HG02840 (cell line): ENCODE measurements around the gene ABI3.

Experiments
- ATAC-seq: cut with Tn5 transposase; IDR thresholded peaks from one replicate; pipeline ENCODE4 v1.9.1; 2021; ENCODE audit warnings: mild to moderate bottlenecking, moderate library complexity, moderate number of reproducible peaks; ENCODE audit not compliant: unreplicated experiment, low FRiP score

The ABI3 gene

DNA sequence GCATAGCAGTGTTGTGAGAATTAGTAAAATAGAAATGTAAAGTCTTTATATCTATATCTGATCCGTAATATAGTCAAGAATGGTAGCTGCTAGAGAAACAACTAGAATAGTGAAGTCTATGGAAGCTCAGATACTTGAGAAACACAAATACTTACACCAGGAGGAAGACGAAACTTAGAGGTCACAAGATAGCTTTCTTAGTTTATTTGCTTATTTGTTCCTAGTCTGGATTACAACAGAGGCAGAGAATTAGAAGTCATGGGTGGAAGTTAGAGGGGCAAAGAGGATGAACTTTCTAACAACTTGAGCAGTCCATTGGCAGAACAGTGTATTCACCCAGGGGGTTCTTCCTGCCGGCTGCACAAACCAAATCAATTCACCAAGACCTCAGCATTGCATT, 14.0 kb upstream of the ABI3 start:
- ATAC-seq: no peak

DNA sequence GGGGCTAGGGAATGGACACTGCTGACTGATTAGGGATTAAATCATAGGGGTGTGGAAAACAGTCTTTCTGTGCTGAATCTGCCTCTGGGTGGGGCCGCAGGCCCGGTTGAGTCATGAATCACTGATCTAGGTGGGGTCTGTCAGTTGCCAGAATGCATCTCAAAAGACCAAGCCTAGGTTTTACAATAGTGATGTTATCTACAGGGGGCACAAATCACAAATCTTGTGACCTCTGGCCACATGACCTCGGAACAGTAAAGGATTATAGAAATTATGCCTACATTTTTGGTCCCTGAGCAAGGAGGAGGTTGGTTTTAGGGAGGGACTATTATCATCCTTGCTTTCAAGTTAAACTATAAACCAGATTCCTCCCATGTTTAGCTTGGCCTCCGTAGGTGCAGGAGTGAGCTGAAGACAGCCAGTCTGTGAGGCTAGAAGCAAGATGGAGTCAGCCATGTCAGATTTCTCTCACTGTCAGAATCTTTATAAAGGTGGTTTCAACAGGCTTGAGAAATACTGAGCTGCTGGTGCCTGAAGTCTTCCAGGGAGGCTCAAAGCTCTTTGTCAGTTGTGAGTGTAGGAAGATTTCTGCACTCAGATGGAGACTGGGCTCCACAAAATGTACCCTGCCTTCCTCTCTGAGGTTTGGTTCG, 13.0 kb upstream of the ABI3 start:
- no peak for ATAC-seq

DNA sequence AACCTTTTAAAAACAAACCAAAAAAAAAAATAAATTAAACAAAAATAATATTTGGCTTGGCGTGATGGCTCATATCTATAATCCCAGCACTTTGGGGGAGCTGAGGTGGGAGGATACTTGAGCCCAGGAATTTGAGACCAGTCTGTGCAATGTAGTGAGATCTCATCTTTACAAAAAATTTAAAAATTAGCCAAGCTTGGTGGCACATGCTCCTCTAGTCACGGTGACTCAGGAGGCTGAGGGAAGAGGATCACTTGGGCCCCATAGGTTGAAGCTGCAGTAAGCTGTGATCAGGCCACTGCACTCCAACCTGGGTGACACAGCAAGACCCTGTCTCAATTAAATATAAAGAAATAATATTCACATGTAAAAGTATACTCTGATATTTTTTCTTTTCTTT, 12.3 kb upstream of the ABI3 start:
- no peak for ATAC-seq

DNA sequence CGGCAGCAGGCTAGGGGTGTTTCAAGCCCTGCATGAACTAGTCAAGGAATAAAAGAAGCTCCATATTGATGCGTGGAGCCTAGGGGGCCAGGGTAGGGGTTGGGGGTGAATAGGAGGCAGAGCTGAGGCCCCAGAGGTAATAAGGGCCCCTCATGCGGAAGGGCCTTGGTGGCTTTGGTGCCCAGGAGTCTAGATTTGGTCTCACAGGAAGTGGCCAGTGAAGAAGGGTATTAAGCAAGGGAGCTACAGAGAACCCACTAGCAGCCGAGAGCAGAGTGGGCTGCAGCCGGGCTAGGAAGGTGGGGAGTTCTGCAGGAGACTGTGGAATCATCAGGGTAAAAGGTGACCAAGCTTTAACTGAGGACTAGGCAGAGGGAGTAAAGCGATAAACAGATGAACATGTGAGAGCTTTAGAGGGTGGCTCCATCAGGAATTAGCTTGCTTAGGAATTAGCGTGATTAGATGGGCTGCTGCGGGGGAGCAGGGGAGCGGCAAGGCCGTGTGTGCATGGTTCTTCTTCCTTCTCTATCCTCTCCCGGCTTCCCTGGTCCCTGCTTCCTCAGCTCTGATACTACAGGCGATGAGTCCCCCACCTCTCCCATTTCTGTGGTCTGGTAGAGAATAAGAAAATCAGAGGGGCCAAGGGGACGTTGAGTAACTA, 10.0 kb upstream of the ABI3 start:
- ATAC-seq: no peak

DNA sequence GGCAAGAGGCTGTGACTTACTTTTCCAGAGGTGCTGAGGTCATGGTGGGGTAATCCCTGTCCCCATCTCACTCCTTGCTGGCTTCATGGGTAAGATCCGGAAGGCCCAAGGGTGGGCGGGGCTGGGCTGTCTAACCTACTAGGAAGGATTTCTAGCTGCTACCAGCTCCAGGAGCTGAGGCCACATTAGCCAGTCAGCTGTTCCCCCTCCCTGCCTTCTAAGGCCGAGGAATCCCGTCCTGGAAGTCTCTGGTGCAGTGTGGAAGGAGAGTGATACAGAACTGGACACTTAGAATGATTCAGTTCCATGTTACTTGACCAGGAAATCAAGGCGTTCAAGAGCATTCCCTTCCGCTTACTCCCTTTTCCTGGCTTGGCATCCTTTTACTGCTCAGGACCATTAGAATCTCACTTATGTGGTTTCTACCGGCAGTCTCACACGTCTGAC, 9.0 kb upstream of the ABI3 start:
- ATAC-seq: no peak

DNA sequence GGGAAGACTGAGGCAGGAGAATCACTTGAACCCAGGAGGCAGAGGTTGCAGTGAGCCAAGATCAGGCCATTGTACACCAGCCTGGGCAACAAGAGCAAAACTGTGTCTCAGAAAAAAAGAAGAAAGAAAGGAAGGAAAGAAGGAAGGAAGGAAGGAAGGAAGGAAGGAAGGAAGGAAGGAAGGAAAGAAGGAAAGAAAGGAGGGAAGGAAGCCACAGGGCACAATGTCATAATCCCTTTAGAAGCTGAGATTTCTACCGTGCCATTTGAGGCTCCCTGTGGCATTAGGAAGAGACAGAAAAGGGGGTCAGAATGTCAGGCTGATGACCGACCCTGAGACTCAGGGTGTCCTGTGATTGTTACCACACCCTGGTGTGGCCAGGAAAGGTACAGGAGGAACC, 6.7 kb upstream of the ABI3 start:
- ATAC-seq: no peak

DNA sequence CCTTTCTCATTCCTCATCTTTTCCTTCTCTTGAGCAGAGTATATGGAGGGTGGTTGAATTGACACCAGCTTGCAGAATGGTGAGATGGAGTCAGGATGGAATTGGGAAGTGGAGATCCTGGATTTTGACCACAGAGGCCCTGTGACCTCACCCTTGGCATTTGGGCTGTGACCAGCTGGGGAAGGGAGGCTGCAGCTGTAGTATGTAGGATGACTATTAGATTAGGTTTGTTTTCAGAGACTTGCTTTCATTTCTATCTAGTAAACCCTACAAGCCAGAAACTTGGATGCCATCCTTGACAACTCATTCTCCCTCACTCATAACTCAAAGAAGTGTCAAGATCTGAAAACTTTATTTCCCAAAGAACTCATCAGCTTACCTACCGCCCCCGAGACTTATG, 6.0 kb upstream of the ABI3 start:
- ATAC-seq: no peak

DNA sequence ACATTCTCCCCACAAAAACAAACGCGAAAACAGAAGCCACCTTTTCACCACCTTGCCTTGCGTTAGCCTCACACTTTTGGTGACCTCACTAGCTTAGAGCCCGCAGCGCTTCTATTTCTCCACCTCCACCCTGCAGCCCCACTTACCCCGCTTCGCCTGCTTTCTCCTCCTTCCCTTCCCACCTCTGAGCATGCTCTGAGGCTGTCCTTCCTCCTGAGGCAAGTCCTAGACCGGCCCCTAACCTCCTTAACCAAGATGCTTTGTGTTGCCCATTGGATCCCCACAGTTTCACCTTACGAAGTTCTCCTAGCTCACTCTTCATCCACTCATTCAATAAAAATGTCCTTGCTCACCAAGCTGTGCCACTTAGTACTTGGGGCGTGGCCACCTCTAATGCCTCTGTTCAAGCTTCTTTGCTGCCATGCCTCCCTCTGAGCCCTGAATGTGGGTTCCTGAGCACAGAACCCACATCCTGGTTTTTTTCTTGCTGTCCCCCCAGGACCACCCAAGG, 1.4 kb upstream of the ABI3 start:
- no peak for ATAC-seq

DNA sequence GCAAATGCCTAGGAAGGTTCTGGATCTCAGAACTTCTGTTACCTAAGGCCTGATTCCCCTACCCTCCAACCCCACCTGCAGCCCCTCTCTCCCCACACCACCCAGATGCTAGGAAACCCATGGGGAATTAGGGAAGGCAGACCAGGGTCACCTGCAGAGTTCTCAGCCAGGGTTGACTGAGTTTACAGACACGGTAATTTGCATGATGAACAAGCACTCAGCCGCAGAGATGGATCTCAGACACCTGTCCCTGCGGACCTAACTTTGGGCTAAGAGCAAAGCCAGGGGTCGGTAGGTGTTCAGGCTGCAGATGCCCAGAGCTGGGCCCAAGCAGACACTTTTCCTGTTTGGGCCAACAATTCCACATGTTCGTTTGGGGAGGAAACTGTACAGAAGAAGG, 2.9 kb downstream of the ABI3 start:
- ATAC-seq: no peak

DNA sequence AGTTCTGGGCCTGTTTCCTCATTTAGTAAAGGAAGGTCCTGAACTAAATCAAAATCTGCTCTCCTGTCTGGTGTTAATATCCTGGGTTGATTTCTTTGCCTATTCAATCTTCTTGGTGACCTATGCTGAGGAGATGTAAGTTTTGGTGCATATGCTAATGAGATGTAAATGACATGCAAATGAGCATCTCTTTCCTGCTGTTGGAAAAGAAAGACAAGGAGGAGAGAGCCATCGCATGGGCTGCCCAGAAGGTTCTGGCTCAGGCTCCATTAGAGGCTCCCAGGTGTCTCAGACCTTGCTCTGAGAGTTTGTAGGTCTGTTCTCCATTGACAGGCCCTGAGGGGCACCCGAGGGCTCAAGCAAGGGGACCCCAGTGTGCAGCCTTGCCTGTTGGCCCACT, 3.3 kb downstream of the ABI3 start:
- ATAC-seq: no peak

DNA sequence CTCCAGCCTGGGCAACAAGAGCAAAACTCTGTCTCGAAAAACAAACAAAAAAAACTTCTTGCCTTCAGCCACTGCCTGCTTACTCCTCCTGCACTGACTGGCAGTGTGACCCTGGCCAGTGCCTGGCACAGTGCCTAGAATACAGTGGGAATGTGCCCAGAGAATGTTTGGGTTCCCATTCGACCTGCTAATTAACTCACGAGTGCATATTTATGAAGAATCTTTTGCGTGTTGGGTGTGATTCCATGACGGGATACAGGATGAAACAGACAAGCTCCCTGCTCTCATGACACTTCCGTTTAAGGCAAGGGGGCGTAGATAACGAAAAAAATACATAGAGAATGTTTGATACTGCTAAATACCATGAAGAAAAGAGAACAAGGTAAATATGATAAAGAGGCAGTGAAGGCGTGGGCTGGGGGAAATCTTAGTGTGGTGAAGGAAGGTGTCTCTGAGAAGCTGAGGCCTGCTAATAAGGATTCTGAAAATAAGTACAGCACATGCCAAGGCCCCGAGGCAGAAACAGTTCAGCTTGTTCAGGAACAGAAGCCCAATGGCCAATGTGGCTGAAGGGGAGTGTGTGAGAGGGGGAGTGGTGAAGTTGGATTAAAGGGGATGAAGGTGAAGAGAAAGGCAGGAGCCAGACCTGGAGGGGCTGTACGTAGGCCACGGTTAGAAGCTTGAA, 4.3 kb downstream of the ABI3 start:
- ATAC-seq: no peak

DNA sequence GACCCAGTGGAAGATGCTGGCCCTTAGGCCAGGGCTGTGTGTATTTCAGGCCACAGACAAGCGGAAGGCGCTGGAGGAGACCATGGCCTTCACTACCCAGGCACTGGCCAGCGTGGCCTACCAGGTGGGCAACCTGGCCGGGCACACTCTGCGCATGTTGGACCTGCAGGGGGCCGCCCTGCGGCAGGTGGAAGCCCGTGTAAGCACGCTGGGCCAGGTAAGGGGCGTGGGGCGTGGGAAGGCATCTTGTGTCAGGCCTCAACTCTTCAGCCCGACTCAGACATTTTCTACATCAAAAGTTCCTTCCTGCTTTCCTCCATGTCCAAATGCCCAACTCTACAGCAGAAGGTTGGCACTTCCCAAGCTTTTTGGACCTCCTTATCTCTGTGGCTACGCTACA, 6.0 kb downstream of the ABI3 start:
- ATAC-seq: no peak

DNA sequence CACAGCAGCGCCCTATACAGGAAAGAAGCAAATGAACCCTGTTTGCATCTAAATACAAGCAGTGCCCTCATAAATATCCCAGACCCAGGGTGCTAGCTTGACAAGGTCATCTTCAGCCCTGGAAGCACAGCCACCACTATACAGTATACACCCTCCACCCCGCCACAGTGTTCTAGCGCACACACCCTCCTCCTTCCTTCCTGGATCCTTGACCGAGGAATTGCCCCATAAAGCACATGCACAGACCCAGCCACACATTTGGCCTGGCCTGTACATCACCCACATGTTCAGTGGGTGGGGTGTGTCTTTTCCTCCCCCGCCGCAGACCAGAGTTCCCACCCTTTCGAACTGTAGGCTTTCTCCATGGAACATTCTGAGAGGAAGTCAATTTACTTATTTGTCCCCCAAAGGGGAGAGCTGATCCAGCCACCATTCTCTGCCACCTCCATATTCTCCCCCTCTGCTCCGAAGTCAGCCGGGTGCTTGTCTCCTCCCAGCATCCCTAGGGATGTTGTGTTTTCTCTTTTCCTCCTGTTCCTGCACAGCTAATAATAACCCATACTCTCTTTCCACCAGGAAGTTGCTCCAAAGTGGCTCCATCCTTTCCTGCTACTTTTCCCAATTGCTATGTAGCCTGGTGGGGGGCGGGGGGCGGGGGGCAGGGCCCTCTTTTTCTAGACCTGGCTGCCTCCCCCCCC, 6.6 kb downstream of the ABI3 start:
- ATAC-seq: no peak

DNA sequence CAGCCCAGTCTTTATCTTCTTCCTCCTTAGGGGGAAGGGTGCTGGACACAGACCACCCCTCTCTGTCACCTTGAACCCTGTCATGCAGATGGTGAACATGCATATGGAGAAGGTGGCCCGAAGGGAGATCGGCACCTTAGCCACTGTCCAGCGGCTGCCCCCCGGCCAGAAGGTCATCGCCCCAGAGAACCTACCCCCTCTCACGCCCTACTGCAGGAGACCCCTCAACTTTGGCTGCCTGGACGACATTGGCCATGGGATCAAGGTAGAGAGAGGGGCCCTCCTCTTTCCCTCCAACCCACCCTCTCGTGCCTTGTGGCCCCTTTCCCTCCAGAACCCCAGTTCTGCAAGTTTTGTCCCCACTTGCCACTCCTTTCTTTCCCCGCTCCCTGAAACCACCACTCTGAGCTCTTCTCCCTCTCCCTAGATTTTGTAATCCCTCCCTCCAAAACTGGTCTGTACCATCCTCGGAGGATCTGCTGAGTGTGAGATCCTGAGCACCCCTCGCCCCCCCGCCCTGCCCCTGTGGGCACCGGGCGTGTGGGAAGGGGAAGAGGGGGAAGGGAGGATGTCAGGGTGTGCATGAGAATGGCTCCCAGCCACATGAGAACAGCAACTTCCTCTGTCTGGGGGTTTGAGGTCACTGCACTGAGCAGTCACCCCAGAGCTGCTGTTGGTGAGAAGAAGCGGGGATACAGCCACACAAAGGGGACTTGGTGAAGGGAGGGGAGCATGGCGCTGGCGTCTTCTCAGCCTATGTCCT, 7.3 kb downstream of the ABI3 start:
- ATAC-seq: no peak

DNA sequence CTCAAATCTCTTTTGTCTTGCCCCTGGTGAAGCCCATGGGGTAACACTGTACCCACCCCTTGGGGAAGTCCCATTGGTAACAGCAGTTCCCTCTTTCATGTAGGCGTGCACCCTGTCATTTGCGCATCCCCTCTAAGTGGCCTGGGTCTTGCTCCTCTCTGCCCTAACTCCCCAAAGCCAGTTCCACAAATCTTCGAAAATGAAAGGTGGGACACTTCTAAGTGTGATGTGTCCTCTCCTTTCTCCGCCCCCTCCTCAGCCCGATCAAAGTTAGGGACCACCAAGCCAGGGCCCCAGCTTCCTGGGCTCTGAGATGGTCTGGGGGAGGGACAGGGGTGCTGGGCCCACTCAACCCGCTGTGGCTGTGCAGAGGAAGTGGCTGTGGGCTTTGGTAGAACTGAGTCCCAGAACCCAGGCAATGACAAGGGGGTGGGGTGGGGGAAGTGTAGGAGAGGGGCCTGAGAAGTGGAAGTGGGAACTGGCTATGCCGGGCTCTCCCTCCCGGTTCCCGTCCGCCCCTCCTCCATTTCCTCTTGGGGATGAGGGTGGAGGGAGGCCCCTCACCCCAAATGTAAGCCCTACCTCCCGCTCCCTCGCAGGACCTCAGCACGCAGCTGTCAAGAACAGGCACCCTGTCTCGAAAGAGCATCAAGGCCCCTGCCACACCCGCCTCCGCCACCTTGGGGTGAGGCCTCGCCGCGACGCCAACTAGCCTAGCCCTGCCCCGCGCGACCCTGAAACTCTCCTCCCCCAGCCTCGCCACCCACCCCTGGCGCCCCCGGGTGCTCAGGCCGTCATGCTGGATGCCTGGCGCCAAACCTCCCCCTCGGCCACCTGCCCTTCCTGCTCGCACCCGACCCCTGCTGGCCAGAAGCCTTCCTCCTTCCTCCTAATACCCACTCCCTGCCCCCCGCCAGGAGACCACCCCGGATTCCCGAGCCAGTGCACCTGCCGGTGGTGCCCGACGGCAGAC, 8.7 kb downstream of the ABI3 start:
- no peak for ATAC-seq

DNA sequence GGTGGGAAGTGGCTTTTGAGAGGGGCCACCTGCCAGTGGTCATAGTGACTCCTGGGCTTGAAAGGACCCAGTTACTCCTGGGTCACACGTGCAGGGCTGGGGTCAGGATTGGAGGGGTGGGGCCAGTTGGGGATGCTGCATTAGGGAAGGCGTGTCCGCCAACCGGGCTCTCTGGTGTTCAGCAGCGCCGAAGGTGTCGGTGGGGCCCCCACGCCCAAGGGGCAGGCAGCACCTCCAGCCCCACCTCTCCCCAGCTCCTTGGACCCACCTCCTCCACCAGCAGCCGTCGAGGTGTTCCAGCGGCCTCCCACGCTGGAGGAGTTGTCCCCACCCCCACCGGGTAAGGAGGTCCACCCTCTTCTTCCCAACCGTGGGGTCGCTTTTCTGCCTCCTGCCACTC, 9.5 kb downstream of the ABI3 start:
- ATAC-seq: no peak

DNA sequence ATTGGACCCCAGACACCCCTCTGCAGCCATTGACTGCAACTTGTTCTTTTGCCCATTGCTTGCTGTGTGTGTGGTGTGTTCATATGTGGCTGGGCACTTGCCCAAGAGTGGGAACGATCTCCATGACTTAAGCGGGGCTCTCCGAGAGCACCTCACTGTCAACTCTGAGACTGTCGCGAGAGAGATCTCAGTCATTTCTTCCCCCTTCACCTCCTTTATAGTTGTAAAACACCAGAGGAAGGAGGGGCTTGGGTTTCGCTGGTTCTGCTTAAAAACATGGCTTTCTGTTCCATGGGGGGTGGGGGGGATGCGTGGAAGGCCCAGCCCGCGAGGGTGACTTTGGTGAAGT, 12.6 kb downstream of the ABI3 start:
- no peak for ATAC-seq

DNA sequence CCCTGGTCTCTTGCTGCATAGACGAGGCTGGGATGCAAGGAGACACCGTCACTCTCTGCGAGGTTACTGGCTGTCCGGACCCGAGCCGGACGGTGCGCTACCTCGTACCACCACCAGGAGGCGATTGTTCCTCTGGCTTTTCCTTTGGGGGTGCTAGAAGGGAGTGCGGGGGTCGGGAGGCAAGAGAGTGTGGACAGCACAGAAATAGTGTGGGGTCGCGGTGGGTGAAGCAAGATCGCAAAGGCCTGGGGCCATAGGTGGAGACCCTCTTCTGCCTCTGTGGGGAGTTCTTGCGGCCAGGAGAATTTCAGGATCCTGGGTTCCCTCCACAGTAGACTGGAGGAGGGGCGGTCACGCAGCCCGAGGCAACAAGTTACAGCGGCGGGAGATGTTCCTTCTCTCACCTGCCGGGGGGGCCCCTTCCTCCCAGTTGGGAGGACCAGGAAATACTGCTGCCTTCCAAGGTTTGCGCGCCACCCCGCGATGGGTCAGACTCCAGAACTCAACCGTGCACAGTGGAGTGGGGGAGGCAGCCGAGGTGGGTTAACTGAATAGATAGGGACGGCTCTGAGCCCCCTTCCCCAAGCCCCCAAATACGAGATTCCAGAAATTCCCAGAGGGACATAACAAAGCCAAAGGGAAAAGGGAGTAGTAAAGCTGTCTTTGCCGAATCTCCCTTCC, 13.2 kb downstream of the ABI3 start:
- no peak for ATAC-seq
